ENCODE data around the gene ETFBKMT.

DNA sequence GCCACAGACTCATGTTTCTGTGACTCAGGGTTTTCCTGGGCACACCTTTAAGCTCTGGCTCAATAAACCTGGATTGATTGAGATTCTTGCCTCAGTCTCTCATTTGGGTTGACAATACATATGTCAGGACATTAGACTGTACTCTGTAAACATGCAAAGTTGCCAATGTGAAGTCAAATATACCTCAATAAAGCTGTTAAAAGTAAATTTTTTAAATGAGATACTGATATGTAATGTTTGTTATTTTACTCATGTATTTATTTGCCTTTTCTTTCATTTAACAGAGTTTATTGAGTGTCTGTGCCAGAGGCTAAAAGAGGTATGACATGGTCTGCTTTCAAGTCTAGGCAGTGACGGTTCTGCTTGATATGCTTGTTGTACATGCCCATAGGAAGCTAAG is 3.7 kb upstream of the ETFBKMT start:
- TF ChIP-seq, protein P1, sequence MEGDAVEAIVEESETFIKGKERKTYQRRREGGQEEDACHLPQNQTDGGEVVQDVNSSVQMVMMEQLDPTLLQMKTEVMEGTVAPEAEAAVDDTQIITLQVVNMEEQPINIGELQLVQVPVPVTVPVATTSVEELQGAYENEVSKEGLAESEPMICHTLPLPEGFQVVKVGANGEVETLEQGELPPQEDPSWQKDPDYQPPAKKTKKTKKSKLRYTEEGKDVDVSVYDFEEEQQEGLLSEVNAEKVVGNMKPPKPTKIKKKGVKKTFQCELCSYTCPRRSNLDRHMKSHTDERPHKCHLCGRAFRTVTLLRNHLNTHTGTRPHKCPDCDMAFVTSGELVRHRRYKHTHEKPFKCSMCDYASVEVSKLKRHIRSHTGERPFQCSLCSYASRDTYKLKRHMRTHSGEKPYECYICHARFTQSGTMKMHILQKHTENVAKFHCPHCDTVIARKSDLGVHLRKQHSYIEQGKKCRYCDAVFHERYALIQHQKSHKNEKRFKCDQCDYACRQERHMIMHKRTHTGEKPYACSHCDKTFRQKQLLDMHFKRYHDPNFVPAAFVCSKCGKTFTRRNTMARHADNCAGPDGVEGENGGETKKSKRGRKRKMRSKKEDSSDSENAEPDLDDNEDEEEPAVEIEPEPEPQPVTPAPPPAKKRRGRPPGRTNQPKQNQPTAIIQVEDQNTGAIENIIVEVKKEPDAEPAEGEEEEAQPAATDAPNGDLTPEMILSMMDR (conservative IDR thresholded peaks at IDR 0.05 in 1 of 2, IDR thresholded peaks at IDR 0.05 in 1 of 2; ENCODE audit: low read depth in 1 of 2, low read length in 2 of 2): no peak
- no peak for TF ChIP-seq EZH2 (IDR thresholded peaks at IDR 0.05; ENCODE audit: low read length, missing control alignments)

Measured in fibroblast of lung (primary cell).